ENCODE measurements around the gene TMEM214.

DNA sequence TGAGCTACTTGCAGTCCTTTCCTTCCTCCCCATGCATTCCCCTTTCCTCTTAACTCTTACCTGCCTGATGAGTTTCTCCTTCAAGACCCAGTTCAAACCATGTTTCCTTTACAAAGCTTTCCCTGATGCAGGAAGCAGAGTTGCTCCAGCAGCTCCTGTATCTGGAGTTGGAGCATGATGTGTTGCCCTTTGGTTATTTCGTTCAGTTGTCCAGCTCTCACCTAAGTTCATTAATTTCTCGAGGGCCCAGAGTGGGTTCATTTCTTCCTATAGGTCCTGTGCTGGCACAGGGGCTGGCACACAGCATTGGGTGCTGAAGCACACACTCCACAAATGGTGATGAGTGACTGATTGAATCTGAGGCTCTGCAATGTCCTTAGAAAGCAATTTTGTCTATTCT, 23.0 kb upstream of the TMEM214 start:
- TF ChIP-seq CTCF (IDR thresholded peaks at IDR 0.05) = no peak
- TF ChIP-seq POLR2AphosphoS5 (IDR thresholded peaks at IDR 0.05) = no peak

Measured in esophagus muscularis mucosa (tissue), 3 donors.